Measurements from ENCODE around the gene FAF1.

Gene FAF1

DNA sequence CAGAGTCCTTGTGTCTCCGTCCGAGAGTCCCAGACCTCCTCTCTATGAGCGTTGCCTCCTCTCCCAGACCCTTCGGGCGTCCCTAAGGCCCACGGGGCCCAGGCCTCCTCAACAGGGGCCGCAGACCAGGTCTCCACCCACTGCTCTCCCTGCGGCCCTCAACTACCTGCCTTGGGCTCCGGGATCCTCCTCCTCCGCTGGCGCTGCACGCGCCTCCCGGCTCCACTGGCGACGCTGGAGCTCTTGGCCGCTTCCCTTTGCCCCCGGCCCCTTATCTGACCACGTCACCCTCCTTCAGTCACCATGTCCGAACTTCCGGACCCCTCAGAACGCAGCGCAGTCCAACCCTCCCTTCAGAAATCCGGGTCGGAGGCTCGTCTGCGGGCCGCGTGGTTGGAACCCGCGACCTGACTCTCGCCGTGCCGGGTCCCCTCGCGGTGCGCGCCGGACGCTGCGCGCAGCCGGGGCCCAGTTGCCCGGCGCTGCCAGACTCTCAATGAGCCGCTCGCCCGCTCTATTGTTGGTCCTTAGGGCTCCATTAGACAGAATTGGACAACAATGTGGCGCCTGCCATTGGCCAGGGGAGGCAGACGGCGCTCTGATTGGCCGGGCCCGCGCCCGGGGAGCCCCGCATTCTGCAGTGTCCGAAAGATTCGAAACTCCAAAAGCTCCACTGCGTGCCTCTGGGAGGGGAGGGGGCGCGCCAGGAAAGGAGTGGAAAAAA is 537.0 kb downstream of the FAF1 start, which contains the start of gene DMRTA2:
TSS of gene DMRTA2 (minus strand) at position 498 of the 724 bp plus-strand sequence. CDS start 1,907 bp downstream, outside the sequence.
- no peak for DNase-seq

DNA sequence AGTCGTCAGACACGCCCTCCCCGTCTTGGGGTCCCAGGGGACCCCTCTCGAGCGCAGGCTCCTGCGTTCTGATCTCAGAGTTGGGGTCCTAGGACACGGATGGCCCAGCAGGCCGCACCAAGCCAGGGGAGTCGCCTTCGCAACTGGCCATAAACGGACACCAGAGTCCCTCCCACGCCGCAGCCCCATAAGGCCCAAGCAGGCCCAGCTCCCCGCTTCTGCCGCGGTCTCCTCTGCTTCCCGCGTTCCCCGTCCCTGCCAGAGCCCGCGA is 537.5 kb downstream of the FAF1 start:
- no peak for DNase-seq

DNA sequence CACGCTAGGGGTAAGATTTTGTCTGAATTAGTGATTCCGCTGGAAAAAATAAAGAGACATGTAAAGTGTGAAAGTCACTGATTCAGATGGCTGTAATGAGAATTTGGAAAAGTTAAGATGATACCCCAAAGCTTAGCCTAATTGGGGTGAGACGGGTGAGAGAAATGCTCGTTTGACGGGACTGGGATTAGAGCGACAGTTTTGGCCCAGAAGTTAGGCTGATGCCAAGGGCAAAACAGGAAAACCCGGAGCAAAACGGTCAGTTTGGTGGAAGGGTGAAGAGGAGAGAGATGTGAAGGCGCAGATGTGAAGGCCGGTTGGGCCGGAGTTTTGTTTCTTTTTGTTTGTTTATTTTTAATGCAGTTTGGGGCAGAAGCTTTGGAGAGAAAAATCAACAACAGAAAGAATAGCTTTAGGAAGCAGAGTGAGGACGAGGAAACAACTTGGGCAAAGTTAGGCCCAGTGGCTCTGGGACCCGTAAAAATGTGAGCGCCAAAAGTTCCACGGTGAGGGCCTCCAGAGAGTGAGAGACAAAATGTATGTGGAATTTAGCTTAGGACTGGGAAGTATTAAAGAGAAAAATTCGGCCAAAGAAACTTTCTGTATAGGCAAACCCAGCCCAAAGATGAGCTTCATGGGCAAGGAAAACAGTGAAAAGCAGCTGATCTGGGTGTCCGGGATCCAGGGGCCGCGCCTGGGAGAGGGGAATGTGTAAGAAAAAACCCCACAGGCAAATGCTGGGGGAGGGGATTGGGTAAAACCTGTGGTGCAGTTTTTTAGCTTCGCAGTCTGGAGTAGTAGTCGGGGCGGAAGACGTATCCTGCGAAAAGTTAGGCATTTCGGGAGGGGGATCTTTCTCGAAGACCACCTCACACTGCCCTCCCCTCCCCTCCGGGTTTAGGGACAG is 538.0 kb downstream of the FAF1 start:
- DNase-seq, result no peak

DNA sequence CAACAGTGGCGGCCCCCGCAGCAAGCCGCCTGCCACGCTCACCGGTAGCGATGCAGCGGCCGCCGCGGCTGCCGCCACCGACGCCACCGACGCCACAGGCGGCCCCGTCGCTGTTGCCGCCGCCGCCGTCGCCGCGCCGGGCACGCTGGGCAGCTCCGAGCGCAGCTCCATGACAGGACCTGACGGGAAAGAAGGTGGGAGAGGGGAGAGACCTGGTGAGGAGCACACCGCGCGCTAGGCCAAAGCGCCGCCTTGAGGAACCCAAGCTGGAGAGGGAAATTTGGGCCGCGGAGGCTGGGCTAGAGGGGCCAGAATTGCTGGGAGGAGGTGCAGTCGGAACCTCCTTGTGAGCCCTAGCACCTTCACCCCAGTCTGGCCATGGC is 538.7 kb downstream of the FAF1 start:
- DNase-seq, result no peak

DNA sequence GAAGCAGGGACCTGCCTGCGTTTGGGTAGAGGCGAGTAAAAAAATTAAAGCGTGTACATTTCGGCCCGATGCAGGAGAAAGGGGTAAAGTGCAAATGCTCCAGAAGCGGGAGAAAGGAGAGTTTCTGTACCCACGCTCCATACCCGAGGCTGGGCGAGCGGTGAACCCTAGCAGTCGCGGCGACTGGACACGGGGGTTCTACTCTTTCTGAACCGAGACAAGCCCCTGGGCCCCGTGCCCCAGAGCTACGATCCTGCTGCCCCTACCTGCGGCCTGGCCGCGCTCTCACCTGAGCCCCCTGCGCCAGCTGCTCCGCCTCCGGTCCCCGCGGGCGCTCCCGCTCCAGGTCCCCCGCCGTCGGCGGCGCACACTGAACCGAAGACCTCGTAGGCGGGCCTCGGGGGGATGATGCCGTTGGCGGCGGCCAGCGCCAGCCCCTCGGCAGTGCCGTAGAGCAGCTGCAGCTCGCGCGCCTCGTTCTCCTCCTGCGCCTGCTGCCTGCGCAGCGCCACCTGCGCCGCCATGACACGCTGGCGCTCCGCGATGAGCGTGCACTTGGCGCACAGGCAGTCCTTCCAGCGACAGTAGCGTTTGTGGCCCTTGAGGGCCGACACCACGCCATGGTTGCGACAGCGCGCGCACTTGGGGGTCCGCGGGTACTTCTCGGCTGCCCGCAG is 539.2 kb downstream of the FAF1 start:
- no peak for DNase-seq

DNA sequence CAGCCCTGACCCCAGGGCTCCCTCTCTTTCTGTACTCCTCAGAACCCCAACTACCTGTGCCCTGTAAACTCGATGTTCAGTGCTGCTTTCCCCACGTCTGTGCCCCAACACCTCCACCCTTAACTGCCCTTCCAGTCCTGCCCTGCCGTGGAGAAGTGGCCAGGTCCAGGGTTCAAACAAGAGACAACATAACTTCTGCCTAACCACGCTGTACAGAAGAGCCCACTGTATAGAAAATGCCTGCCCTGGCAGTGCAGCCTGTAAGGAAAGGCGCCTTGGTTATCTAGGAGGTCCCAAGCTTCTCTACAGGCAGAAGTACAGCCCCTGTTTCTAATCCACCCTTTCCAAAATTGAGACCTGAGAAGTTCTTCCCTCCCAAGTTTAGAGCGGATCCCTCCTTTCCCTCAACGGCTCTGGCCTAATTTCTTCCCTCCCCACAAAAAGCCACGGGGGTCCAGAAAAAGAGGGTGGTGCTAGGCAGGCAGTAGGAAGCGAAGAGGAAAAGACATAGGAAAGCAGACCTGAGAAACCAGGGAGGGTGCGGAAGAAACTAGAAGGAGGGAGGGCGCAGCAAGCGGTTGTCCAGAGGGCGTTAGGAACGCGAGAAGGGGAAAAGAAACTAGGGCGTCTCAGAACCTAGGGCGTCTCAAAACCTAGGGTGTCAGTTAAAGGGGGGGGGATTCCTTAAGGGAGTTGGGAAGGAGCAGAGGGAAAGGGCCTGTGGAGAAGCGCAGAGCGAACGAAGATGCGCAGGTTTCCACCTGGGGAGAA is 540.0 kb downstream of the FAF1 start:
- DNase-seq, result no peak

DNA sequence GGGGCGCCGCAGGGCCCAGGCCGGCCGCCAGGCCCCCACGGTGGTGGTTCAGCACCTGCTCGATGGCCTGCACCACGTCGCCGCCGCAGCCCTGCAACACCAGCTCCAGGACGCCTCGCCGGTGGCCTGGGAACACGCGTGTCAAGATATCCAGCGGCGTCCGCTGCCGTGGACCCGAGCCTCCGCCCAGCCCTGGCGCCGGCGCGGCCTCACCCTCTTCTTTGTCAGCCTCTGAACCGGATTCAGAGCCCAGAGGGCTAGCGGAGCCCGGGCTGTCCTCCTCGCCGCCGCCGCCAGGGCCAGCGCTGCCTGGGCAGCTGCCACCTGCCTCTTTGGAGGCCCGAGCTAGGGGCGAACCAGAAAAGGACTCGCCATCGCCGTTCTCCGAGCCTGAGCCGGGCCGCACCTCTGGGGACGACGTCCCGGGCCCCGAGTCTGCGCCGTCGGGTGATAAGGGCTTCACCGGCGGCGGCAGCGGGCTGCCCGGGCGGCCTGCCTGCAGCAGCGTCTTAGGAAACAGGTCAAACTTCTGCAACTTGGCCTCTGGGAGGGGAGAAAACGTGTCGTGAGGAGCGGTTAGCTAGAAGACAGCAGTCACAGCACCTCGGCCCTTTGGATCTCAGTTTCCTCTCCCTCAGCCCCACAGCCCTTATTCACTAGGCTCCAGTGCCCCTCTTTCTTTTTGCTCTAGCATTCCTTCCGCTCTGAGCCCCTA is 540.7 kb downstream of the FAF1 start:
- no peak for DNase-seq

DNA sequence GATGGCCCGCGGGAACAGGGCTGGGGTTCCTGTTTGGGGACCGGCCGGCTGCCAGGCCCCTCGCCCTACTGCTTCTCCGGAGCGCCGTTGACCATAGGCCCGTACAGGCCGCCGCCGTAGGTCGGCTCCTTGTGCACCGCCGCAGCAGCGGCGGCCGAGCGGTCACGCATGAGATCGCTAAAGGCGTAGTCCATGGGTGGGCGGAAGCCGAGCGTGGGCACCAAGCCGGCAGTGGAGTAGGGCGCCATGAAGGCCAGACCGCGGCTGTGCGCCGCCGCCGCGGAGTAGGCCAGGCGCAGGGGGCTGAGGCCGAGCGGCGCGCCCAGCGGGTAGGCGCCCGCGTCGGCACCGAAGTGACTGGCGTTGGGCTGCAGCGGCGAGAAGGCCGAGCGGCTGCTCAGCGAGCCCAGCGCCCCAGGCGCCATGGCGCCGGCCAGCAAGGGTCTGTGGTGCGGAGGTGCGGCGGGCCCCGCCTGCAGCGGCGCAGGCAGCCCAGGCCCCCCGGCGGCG is 541.4 kb downstream of the FAF1 start:
- DNase-seq, result no peak

DNA sequence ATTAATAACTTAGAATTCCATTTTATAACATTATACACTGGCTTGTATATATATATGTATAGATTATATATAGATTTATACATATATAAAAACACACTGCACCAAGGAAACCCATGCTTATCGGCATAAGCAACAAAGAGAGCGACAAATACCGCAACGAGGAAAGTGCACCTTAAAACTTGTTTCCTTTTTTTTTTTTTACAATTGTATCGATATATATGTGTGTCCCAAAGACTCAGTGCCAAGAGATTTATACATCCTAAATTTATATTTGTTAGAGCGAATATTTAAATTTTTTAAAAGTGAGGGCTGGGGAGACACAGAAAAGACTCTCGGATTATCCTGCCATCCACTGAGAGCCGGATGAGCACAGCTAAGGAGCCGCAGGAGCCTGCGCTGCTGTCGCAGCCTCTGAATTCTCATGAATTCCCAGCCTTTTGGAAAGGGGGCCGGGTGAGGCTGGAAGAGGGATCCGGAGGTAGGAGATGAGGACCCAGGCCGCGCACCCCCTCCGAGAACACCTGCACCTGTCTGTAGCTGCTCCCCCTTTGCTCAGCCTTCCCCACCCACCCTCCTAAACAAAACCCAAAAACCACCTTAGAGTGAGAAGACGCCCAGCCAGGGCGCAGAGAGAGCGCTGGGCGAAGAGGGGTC is 542.0 kb downstream of the FAF1 start:
- DNase-seq, result no peak

DNA sequence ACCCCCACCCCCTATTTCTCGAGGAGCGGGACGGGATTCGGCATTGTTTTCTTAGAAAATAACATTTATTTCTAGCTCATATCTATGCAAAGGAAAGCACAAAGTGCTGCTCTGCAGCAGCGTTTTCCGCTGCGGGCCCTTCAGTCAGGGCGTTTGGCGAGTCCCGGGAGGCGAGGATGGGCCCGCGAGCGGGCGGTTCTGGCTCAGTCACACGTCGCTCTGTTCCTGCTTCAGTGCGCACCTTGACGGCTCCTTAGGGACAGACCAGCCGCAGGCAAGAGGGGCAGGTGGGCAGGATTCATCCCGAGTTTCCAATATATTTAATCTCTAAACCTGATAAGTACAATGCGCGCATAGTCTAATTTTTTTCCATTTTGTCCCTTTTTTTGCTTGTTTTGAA is 542.6 kb downstream of the FAF1 start:
- no peak for DNase-seq

DNA sequence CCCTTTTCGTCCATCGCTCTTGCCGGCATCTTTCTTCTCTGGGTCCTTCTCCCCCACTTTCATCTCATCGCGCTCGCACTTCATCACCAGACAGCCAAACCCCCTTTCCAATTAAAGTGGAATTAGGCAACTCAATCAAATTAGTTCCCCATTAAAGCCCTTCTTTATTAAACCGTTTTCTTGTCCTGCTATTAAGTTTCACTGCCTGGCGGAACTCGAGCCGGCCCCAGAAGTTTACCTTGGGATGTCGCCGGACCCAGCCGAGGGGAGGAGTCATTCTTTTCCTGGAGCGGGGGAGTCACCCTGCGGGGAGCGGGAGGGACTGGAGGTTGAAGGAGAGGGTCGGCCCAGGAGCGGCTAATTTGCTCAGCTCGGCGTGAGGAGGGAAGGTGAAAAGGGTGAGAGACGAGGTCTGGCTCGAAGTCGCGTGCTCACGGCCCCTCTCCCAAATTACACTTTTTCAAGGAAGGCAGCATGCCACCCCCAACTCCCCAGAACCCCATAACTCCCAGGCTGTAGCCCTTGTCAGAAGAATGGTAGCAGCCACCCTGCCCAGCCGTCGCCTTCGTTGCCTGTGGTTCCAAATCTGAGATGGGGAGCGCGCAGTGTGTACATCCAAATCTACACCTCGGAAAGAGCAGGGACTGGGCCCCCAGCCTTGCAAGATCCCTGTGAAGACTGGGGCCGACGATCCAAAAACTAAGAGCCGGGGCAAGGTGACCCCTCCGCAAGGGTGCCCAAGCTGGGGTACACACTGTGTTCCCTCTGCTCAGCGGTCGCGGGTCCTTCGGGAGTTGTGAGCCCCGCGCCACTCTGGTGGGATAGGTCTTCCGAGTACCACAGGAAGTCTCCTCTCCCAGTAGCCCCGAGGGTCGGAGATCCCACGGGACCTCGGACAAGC is 543.3 kb downstream of the FAF1 start:
- DNase-seq, result no peak

DNA sequence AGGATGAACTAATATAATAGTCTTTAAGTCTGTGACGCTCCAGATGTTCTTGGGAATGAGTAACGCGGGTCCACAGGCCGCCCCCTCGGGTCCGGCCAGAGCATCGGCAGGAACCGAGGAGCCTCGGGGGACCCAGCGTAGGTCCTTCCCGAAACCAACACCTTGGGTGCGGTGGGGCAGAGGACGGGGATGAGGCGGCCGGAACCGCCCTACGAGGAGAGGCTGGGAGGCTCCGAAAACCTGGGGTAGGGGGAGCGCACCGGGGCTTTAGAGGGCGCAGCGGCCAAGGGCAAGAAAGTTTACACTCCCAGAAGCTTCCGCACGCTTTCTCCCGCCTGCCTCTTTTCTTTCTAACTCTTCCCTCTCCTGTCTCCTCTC is 543.9 kb downstream of the FAF1 start:
- no peak for DNase-seq

DNA sequence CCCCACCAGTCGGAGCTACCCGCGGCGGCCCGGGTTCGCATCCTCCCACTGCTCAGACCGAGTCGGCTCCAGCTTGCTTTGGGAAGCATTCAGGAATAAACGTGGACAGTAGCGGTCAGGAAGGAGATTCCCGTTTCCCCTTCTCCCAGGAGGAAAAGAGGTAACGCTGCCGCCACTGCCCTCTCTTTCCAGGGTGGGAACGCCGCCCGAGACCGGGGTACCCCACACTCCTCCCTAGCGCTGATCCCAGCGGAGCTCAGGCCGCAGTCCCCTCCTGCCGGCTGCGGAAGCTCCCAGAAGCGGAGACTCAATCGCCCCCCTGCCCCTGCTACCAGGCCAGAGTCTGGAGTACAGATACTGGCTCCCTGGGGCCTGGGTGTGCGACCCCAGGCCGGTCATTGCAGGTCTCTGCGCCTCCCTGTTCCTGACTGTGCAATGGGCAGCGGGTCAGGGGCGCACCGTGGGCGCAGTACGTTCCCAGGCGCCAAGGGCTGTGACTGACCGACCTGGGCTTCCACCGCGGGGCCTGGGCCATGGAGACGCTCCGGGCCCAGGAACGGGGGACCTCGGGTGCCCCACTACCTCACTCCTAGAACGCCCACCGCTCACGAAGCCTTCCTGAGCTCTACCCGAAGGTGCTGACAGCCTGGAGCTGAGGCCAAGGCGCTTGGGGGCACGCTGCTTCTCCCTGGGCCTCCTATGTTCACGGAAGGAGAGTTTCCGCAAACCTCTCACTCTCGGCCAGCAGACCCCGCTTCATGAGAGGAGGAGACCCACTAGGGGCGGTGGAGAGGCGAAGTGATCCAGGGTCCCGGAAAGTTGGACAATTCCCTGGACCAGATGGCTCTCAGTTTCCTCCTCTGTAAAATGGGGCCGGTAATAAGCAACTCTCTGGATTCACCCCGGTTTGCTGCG is 544.6 kb downstream of the FAF1 start:
- no peak for DNase-seq

DNA sequence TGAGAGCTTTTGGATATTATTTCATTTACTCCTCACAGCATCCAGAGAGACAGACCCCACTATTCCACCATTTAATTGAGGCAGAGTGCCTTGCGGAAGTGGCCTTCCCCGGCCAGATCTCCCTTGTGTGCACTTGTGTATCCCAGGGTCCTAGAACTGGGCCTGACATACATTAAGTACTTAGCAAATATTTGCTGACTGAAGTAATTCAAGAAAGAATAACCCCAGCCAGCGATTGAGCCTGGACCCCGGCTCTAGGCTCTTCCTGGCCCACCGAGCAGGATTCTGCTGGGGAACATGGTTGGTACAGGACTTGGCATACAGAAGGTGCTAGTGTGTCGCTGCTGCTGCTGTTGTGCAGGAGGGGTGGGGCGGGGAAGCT is 545.2 kb downstream of the FAF1 start:
- no peak for DNase-seq

DNA sequence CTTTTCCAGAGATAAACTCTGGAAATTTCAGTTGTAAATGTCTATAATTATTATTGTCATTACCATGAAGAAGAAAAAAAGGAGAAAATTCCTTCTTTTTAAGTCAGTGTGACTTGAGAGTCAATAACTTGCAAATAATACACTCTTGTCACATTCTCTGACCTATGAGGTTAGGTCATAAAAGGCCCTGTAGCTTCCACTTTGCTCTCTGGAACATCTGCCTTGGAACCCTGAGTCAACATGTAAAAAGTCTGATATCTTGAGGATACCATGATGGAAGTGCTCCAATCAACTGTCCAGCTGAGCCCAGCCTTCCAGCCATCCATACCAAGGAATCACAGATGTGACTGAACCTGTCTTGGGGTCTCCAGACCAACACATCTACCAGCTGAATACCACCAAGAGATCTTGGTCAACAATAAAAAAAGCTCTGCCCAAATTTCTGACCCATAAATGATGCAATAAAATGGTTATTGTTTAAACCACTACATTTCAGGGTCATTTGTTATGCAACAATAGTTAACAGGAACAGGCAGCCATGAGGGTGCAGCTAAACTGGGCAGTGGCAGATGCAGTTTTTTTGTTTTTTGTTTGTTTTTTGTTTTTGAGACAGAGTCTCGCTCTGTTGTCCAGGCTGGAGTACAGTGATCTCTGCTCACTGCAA is 547.1 kb downstream of the FAF1 start:
- no peak for DNase-seq

DNA sequence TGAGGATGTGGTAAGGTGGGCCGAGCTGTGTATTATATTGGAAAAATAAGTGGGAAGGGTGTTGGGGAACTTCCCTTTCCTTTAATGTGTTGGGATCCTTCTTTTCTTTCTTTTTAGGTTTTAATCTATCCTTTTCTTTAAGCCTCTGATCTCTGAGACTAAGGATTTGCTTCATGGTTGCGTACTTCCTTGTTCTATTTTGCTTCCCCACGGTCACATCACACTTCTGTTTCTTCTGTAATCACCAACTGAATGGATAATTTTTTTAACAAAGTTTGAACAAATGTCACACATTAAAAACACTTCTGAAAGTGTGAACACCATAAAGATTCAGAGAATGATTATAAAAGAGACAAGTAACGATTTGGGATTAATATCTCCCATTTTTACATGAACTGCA is 554.3 kb downstream of the FAF1 start:
- no peak for DNase-seq

DNA sequence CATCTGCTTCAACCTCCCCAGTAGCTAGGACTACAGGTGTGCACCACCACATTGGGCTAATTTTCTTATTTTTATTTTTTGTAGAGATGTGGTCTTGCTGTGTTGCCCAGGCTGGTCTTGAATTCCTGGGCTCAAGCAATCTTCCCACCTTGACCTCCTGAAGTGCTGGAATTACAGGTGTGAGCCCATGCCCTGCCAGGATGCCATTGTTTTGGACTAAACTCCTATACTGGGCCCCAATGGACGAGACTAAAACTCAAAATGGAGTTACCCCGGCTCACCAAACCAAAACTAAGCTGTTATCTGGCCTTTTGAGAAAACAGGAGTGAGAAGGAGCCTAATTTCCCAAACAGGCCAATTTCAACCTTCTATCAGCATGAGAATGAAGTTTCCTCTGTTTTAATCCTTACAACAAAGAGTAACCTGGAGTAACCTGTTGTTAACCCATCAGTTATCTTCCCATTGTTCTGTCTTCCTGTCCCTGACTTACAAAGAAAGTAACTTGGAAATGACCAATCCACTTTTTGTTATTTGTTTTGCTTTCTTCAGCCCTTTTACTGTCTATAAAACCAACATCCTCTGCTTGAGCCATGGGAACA is 566.4 kb downstream of the FAF1 start:
- no peak for DNase-seq

All from activated CD4-positive, alpha-beta T cell treated with anti-CD3 and anti-CD28 coated beads, Interleukin-2, amount 50 U/mL, for 16 hours (primary cell).